Measurements from ENCODE around the gene TYSND1. TPM values are rescaled to one million over a fixed set of nuclear protein-coding genes. Genes with fewer than 3 reads are reported as not detected.

TYSND1 gene
- polyA plus RNA-seq, 3 donors, result 8.6 to 11.2 (median 11.2) TPM

DNA sequence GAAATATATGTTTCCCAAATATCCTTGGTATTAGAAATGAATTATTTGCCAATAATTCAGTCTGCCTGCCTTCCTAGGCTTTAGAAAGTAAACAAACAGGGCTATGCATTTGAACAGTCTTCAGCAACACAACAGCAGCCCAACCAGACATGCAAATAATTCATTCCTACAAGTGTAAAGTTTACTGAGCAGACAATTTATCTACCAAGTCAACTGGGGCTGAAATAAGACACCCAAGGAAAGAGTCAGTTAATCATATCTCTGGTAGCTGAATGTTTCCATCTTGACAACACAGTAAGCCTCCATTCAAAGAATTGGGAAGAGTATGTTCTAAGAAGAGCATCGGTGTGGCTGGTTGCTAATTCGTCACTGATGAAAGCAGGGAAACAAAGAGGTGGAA lies 52.2 kb downstream of the TYSND1 start:
- H3K4me3 Mint-ChIP-seq, result no peak overlapping the region

GRCh38 chr10:70093335-70093944 lies 53.1 kb downstream of the TYSND1 start:
- Histone ChIP-seq H4K20me1 (ENCODE audit: insufficient read depth, low read length) (no peaks in the 10 kb centered on the region), H3K27me3 (ENCODE audit: control insufficient read depth in 2 of 2, insufficient read depth in 2 of 2, low read length in 2 of 2) (no peaks in the 10 kb centered on the region), H2AFZ (ENCODE audit: insufficient read depth, low read depth, low read length, poor library complexity, severe bottlenecking) (no peak overlapping the region), H3K4me1 (ENCODE audit: control insufficient read depth in 1 of 2, insufficient read depth in 2 of 2, low read length in 2 of 2) (no peaks in the 10 kb centered on the region), H3K9me3 (replicated peaks in 1 of 2; ENCODE audit: control insufficient read depth in 1 of 2, insufficient read depth in 1 of 2, low read length in 2 of 2) (no peaks in the 10 kb centered on the region), H3K4me3 (replicated peaks in 1 of 3; ENCODE audit: low read depth in 2 of 3, low read length in 3 of 3) (no peak overlapping the region), H3K9ac (ENCODE audit: insufficient read depth, low read length, poor library complexity, severe bottlenecking) (no peak overlapping the region), H3K27ac (ENCODE audit: low read depth in 1 of 2, low read length in 2 of 2) (no peak overlapping the region), H3K4me2 (replicated peaks; ENCODE audit: extremely low read depth, low read length, poor library complexity, severe bottlenecking) (no peak overlapping the region), H3K79me2 (ENCODE audit: insufficient read depth, low read length) (no peaks in the 10 kb centered on the region), H3K36me3 (replicated peaks in 1 of 2; ENCODE audit: control insufficient read depth in 1 of 2, insufficient read depth in 2 of 2, low read length in 2 of 2) (peaks cover 0 to 12% of the 10 kb centered on the region in 2 donors)
- Mint-ChIP-seq H3K27me3 (ENCODE audit: low read depth in 3 of 3) (peaks cover 0 to 6% (median 1%) of the 10 kb centered on the region in 3 donors), H3K36me3 (peaks cover 7 to 10% of the 10 kb centered on the region in 2 donors), H3K4me3 (no peak overlapping the region), H3K27ac (no peak overlapping the region), H3K4me1 (peaks cover 5% of the 10 kb centered on the region), H3K9me3 (no peaks in the 10 kb centered on the region)
- TF ChIP-seq, protein P1, sequence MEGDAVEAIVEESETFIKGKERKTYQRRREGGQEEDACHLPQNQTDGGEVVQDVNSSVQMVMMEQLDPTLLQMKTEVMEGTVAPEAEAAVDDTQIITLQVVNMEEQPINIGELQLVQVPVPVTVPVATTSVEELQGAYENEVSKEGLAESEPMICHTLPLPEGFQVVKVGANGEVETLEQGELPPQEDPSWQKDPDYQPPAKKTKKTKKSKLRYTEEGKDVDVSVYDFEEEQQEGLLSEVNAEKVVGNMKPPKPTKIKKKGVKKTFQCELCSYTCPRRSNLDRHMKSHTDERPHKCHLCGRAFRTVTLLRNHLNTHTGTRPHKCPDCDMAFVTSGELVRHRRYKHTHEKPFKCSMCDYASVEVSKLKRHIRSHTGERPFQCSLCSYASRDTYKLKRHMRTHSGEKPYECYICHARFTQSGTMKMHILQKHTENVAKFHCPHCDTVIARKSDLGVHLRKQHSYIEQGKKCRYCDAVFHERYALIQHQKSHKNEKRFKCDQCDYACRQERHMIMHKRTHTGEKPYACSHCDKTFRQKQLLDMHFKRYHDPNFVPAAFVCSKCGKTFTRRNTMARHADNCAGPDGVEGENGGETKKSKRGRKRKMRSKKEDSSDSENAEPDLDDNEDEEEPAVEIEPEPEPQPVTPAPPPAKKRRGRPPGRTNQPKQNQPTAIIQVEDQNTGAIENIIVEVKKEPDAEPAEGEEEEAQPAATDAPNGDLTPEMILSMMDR (IDR thresholded peaks at IDR 0.05), result no peak
- DNase-seq, result no peak
- intact Hi-C loops (cut with micrococcal nuclease), result no loop called here
- WGBS (ENCODE audit: insufficient coverage), result 100% methylated on average over 2 of the region's 9 CpGs

More for the DNA sequence above, 52.2 kb downstream of the TYSND1 start:
- TF ChIP-seq, protein P1 (IDR thresholded peaks at IDR 0.05), result no peak
- H4K20me1 ChIP-seq (ENCODE audit: insufficient read depth, low read length), result no peaks in the 10 kb centered on the region
- no peaks in the 10 kb centered on the region for H3K9me3 ChIP-seq (replicated peaks in 1 of 2; ENCODE audit: control insufficient read depth in 1 of 2, insufficient read depth in 1 of 2, low read length in 2 of 2)
- H3K4me1 ChIP-seq (ENCODE audit: control insufficient read depth in 1 of 2, insufficient read depth in 2 of 2, low read length in 2 of 2), result no peaks in the 10 kb centered on the region
- no peaks in the 10 kb centered on the region for H3K27me3 ChIP-seq (ENCODE audit: control insufficient read depth in 2 of 2, insufficient read depth in 2 of 2, low read length in 2 of 2)
- no peak overlapping the region for H3K27ac ChIP-seq (ENCODE audit: low read depth in 1 of 2, low read length in 2 of 2)
- Mint-ChIP-seq H3K9me3 (no peaks in the 10 kb centered on the region), H3K36me3 (peaks cover 7 to 10% of the 10 kb centered on the region in 2 donors), H3K27me3 (ENCODE audit: low read depth in 3 of 3) (peaks cover 0 to 4% (median 1%) of the 10 kb centered on the region in 3 donors), H3K4me1 (peaks cover 5% of the 10 kb centered on the region), H3K27ac (no peak overlapping the region)
- H3K36me3 ChIP-seq (replicated peaks in 1 of 2; ENCODE audit: control insufficient read depth in 1 of 2, insufficient read depth in 2 of 2, low read length in 2 of 2), result peaks cover 0 to 12% of the 10 kb centered on the region in 2 donors
- intact Hi-C loops (cut with micrococcal nuclease), result no loop called here
- H2AFZ ChIP-seq (ENCODE audit: insufficient read depth, low read depth, low read length, poor library complexity, severe bottlenecking), result no peak overlapping the region
- WGBS (ENCODE audit: insufficient coverage), result no CpG with 5 or more reads among the region's 2 CpGs
- no peak overlapping the region for H3K4me2 ChIP-seq (replicated peaks; ENCODE audit: extremely low read depth, low read length, poor library complexity, severe bottlenecking)
- no peak overlapping the region for H3K4me3 ChIP-seq (replicated peaks in 1 of 3; ENCODE audit: low read depth in 2 of 3, low read length in 3 of 3)
- no peaks in the 10 kb centered on the region for H3K79me2 ChIP-seq (ENCODE audit: insufficient read depth, low read length)
- H3K9ac ChIP-seq (ENCODE audit: insufficient read depth, low read length, poor library complexity, severe bottlenecking), result no peak overlapping the region
- no peak for DNase-seq
